ENCODE measurements around the gene GGTLC2. TPM values are rescaled to one million over a fixed set of nuclear protein-coding genes. Genes with fewer than 3 reads are reported as not detected.
"Not testable (repeated sequence)": the region's sequence is repeated elsewhere in the genome, so short reads cannot be mapped to it uniquely, and the experiment has no call there.

Gene GGTLC2
- total RNA-seq, 1 donor from 2014 or later = not detected

GRCh38 chr22:22685586-22685985 lies 41.2 kb downstream of the GGTLC2 start:
- intact Hi-C loops (cut with DNase I) = no loop called here
- DNase-seq (ENCODE audit: low spot score) = no peak
- no peak for ATAC-seq

- ATAC-seq; DNase-seq (ENCODE audit: low spot score); intact Hi-C loops (cut with DNase I): not testable (repeated sequence)
These were observed 42.0 kb downstream of the GGTLC2 start for GRCh38 chr22:22686202-22687115.

GRCh38 chr22:22687638-22688500 lies 43.5 kb downstream of the GGTLC2 start:
- intact Hi-C loops (cut with DNase I) = no loop called here
- DNase-seq (ENCODE audit: low spot score) = no peak
- peak; percentile 79 for ATAC-seq

GRCh38 chr22:22689621-22690345 lies 45.4 kb downstream of the GGTLC2 start:
- ATAC-seq (no peak), DNase-seq (ENCODE audit: low spot score) (no peak)
- intact Hi-C loops (cut with DNase I) = no loop called here

- ATAC-seq (no peak), DNase-seq (ENCODE audit: low spot score) (no peak)
- intact Hi-C loops (cut with DNase I) = no loop called here
These were observed 46.6 kb downstream of the GGTLC2 start for GRCh38 chr22:22691055-22691454.

- intact Hi-C loops (cut with DNase I) = no loop called here
These were observed 47.6 kb downstream of the GGTLC2 start for GRCh38 chr22:22691716-22692701.

GRCh38 chr22:22692707-22693530 lies 48.5 kb downstream of the GGTLC2 start:
- intact Hi-C loops (cut with DNase I) = no loop called here
- ATAC-seq (no peak), DNase-seq (ENCODE audit: low spot score) (no peak)

More at GRCh38 chr22:22691716-22692701, 47.6 kb downstream of the GGTLC2 start:
- DNase-seq (ENCODE audit: low spot score) = no peak
- no peak for ATAC-seq

- no peak for DNase-seq (ENCODE audit: low spot score)
These were observed 49.1 kb downstream of the GGTLC2 start for GRCh38 chr22:22693531-22693884.

GRCh38 chr22:22694106-22694505 lies 49.7 kb downstream of the GGTLC2 start:
- ATAC-seq = no peak

More at GRCh38 chr22:22693531-22693884, 49.1 kb downstream of the GGTLC2 start:
- intact Hi-C loops (cut with DNase I) = no loop called here
- no peak for ATAC-seq

GRCh38 chr22:22696104-22696503 lies 51.7 kb downstream of the GGTLC2 start:
- intact Hi-C loops (cut with DNase I) = no loop called here

More at GRCh38 chr22:22694106-22694505, 49.7 kb downstream of the GGTLC2 start:
- no peak for DNase-seq (ENCODE audit: low spot score)
- intact Hi-C loops (cut with DNase I) = no loop called here

More at GRCh38 chr22:22696104-22696503, 51.7 kb downstream of the GGTLC2 start:
- no peak for ATAC-seq
- DNase-seq (ENCODE audit: low spot score) = no peak

Other genes with a start within 250 kb of the GGTLC2 start
- 0.45 TPM for gene ZNF280B, start 135.9 kb upstream of the GGTLC2 start, total RNA-seq
- not detected for gene ZNF280A, start 124.3 kb upstream of the GGTLC2 start, total RNA-seq
- 0.27 TPM for gene PRAME, start 85.3 kb upstream of the GGTLC2 start, total RNA-seq
- 0.62 TPM for gene IGLL5, start 243.2 kb downstream of the GGTLC2 start, total RNA-seq